ENCODE data around the gene OSER1.
"Not testable (repeated sequence)": the region's sequence is repeated elsewhere in the genome, so short reads cannot be mapped to it uniquely, and the experiment has no call there.

OSER1 gene

GRCh38 chr20:44200371-44200770 lies 10.2 kb downstream of the OSER1 start:
- DNase-seq (ENCODE audit: low read depth), result no peak

DNA sequence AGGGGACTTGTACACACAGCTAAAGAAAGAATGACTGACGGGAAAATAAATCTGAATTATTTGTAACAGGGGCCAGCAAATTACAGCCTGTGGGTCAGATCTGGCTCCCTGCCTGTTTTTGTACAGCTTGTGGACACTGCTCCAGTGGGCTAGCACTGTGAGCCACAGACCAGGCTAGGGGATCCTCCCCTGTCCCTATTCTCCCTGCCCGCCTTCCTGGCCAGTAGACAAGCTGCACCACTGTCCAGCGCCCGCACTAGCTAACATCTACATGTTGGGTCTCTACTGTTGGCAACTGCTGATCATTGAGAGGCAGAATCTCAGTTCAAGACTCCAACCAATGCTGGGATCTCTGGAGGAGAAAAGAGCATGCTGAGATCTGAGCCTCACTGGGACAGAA lies 10.7 kb downstream of the OSER1 start:
- no peak for DNase-seq (ENCODE audit: low read depth)

DNA sequence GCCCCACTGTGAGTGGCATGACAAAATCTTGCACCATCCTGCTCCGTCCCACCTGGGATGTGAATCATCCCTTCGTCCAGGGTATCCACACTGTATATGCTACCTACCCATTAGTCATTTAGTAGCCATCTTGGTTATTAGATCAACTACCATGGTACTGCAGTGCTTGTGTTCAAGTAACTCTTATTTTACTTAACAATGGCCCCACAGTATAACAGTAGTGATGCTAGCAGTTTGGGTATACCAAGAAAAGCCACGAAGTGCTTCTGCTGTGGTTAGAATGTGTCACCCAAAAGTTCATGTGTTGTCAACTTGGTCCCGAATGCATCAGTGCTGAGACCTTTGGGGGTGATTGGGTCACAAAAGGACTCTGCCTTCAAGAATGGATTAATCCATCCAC lies 11.7 kb downstream of the OSER1 start:
- DNase-seq (ENCODE audit: low read depth), result no peak

GRCh38 chr20:44196271-44196670 lies 14.3 kb downstream of the OSER1 start:
- DNase-seq (ENCODE audit: low read depth), result no peak

- no peak for DNase-seq (ENCODE audit: low read depth)
Observed at GRCh38 chr20:44195605-44196004, 15.0 kb downstream of the OSER1 start.

DNA sequence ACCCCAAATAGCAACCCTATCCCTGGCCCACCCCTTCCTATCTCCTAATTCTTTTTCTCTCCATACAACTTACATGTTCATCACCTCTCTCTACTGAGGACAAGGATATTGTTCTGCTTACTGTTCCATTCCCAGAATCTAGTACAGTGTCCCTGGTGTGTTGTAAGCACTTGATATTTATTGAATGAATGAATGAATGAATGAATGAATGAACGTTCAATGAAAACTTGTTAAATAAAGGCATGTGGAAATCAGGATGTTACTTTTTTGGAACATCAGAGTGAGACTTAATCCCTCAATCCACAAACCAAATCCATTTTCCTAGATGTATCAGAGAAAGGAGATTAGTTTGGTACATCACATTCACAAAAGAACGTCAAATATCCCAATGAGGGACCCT lies 16.8 kb downstream of the OSER1 start:
- DNase-seq (ENCODE audit: low read depth), result no peak

- DNase-seq (ENCODE audit: low read depth), result not testable (repeated sequence)
Observed at GRCh38 chr20:44191640-44192039, 18.9 kb downstream of the OSER1 start.

DNA sequence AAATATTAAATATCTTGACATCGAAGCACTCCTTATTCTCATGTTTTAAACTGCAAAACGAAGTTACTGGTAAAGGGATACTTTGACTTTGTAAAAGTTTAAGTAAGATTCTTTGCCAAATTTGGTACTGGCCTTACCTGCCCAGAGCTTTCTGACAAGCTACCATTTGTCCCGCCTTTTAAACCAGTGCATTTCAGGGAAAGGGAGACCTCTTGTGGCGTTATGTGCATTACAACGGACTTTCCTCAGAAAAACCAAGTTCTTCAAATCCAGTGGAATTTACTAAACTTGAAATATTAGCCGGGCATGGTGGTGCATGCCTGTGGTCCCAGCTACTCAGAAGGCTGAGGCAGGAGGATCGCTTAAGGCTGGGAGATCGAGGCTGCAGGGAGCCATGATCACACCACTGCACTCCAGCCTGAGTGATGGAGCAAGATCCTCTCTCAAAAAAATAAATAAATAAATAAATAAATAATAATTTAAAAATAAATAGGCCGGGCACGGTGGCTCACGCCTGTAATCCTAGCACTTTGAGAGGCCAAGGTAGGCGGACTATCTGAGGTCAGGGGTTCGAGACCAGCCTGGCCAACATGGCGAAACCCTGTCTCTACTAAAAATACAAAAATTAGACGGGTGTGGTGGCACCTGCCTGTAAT lies 20.2 kb downstream of the OSER1 start:
- DNase-seq (ENCODE audit: low read depth), result peak; percentile 49

DNA sequence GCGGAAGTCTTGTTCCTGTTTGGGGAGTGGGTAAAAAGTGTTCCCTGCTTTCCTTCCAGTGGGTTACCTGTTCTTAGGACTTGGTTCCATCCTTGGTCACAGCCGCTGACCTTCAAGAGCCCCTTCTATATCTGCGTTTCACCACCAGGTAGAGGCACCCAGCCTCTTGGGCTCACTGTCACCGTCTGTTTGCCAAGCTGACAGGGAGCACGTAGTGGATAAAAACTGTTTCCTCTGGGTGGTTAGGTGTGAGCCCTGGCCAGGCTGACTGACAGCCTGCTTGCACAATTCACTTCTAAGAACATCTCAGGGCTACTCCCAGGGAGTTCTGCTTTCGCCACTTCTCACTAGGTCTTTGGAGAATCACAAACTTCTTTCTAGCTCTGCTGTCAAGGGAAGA lies 21.8 kb downstream of the OSER1 start:
- no peak for DNase-seq (ENCODE audit: low read depth)

- DNase-seq (ENCODE audit: low read depth), result peak; percentile 73
Observed at GRCh38 chr20:44187772-44188709, 22.5 kb downstream of the OSER1 start.

- DNase-seq (ENCODE audit: low read depth), result peak; percentile 80
Observed at GRCh38 chr20:44187054-44187771, 23.4 kb downstream of the OSER1 start, which contains the start of gene JPH2. Gene JPH2, minus strand, starts transcription at chr20:44187188. Its CDS starts 483 bp downstream, at chr20:44186705.

GRCh38 chr20:44186674-44187053 lies 23.9 kb downstream of the OSER1 start:
- no peak for DNase-seq (ENCODE audit: low read depth)

- no peak for DNase-seq (ENCODE audit: low read depth)
Observed at GRCh38 chr20:44186201-44186600, 24.4 kb downstream of the OSER1 start.

- DNase-seq (ENCODE audit: low read depth), result no peak
Observed at GRCh38 chr20:44185574-44185973, 25.0 kb downstream of the OSER1 start.

DNA sequence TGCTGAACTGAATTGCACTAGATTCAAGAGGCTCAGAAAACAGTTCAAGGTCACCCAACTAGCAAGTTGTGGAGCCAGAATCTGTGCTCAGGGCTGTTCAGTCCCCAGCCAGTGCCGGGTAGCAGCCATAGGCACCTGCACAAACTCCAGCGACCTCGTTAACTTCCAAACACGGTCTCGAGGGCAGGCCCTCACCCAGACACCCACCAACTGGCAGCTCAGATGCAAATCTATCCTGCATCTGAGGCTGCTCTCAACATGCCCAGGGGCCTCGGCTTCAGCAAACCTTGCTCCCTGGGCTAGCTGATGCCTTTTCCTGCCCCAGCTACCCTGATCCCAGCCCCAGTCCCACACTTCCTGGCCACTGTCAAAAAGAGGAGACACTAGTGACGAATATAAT lies 27.3 kb downstream of the OSER1 start:
- DNase-seq (ENCODE audit: low read depth), result no peak

DNA sequence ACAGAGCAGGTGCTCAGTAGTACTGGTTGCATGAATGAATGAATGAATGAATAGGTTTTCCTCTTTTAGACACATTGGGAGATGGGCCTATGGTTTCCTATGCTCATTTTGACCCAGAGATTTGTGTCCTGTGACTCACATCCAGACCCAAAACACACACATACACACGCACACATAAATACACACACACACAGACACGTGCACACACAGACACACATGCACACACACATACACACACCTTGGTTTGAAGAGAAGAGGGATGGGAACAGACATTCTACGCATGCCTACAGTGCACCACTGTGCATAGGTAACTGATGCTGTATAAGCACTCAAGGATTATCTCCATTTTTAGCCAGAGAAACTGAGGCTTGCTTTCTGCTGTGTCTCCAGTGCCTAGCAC lies 27.7 kb downstream of the OSER1 start:
- DNase-seq (ENCODE audit: low read depth), result no peak

DNA sequence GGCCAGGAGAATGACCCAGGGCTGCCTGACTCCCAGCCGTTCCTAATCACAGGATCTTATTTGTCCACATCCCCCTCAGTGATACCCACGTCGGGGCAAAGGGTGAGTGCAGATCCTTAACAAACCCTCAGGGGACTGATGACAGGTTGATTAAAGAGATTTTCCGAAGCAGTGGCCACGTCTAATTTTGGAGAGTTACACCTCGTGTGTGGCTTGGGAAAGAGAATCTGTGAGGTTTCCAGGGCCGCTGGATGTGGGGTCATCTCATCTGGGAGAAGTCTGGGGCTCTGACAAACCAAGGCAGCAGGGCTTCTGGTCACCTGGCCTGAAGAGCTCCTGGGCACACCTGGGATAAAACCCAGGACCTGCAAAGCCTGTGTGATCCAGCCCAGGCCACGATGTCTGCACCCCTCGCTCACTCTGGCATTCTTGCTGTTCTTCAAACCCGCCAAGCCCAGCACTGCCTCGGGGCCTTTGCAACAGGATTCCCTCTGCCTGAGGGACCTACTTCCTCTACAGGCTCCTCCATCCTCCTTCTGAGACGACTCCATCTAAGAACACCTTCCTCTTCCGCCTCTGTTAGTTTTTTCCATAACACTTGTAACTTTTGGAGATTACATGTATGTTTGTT lies 28.3 kb downstream of the OSER1 start:
- no peak for DNase-seq (ENCODE audit: low read depth)

DNA sequence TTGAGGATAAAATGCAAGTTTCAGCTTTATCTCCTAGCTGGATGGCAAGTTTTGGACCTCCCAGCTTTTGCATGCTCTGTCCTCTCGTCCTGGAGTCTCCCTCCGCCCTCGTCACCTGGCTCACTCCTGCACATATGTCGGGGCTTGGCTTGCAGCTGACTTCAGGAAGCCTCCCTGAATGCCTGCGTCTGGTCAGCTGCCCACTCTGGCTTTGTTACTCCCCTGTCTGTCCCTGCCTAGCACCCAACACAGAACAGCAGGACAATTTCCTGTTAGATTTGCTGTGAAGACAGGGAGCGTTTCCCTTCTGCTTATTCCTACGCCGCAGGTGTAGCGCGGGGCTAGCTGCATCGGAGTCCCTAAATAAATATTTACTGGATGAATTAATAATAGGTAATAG lies 29.0 kb downstream of the OSER1 start:
- no peak for DNase-seq (ENCODE audit: low read depth)

DNA sequence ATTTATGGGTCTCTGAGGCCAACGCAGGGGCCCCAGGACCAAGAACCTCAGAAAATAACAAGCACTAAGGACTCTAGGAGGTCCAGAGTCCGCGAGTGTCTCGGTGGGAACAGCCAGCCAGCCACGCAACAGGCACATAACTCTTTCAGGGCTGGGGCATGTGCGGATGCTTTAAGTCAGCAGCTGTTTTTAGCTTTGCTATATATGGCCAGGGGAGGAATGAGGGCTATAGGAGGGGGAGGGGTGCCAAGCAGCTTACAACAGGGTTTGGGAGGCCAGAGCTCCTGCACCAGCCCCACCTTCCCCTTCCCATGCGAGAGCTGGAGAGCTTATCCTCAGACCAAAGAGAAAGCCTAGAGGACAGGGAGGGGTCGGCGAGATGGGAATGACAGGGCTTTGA lies 29.8 kb downstream of the OSER1 start:
- no peak for DNase-seq (ENCODE audit: low read depth)

GRCh38 chr20:44176833-44177534 lies 33.6 kb downstream of the OSER1 start:
- no peak for DNase-seq (ENCODE audit: low read depth)

DNA sequence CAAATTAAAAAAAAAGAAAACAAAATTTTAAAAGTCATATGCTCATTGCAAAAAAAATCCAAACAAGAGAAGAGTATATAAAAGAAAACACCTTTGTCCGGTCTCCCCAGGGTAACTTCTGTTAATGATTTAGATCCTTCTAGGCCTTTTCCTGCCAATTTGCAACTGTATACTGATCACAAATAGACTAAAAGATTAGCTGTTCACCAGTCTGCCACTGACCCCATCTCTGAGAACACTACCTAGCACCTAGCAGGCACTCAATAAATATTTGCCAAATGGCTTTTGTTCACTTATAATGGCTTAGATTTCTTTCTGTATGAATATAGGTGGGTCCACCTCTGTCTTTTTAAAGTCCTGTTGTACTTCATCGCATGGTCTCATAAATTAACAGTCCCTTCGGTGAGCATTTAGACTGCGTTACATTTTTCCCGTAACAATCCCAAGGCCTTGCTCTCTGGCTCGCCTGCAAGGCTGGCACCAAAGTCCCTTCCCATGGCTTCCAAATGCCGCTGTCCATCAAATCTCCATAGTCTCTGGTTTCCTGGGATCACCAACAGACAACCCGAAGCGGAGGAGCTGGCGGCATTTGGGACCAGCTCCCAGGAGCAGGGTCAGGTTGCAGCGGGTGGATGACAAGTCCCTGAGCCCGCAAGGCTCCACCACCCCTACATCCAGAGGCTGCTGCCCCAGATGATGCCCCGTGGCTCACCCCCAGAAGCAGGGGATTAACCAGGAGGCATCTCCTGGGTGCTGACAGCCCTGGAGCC lies 35.4 kb downstream of the OSER1 start:
- no peak for DNase-seq (ENCODE audit: low read depth)

Measured in GM04504 (cell line).